ENCODE results near the gene ZNF775. TPM values are rescaled to one million over a fixed set of nuclear protein-coding genes. Genes with fewer than 3 reads are reported as not detected.

ZNF775 gene
- total RNA-seq, 1 donor from 2014 or later, result 3.6 TPM

- intact Hi-C loops (cut with DNase I), result loop anchor here (5.0 kb wide), 1 partner anchor 133 kb away; no protein-coding TSS in a partner anchor
- no peak for DNase-seq
- ATAC-seq (ENCODE audit: poor library complexity), result no peak
Measured at GRCh38 chr7:150420242-150420641, 41.1 kb downstream of the ZNF775 start.

- peak; percentile 98 for ATAC-seq (ENCODE audit: poor library complexity)
- intact Hi-C loops (cut with DNase I), result loop anchor here (5.0 kb wide), 1 partner anchor 134 kb away; no protein-coding TSS in a partner anchor
- peak; percentile 86 for DNase-seq
Measured at GRCh38 chr7:150420987-150421674, 42.0 kb downstream of the ZNF775 start.

GRCh38 chr7:150421831-150422230 is 42.7 kb downstream of the ZNF775 start:
- intact Hi-C loops (cut with DNase I), result loop anchor here (5.0 kb wide), 1 partner anchor 135 kb away; no protein-coding TSS in a partner anchor
- ATAC-seq (ENCODE audit: poor library complexity) (no peak), DNase-seq (no peak)

- intact Hi-C loops (cut with DNase I), result no loop called here
- ATAC-seq (ENCODE audit: poor library complexity) (no peak), DNase-seq (no peak)
Measured at GRCh38 chr7:150425670-150426069, 46.5 kb downstream of the ZNF775 start.

GRCh38 chr7:150428671-150429451 is 49.7 kb downstream of the ZNF775 start:
- ATAC-seq (ENCODE audit: poor library complexity), result peak; percentile 15
- intact Hi-C loops (cut with DNase I), result no loop called here
- DNase-seq, result no peak

- intact Hi-C loops (cut with DNase I), result no loop called here
- DNase-seq (no peak), ATAC-seq (ENCODE audit: poor library complexity) (no peak)
Measured at GRCh38 chr7:150429699-150430098, 50.6 kb downstream of the ZNF775 start.

- no peak for DNase-seq
- no peak for ATAC-seq (ENCODE audit: poor library complexity)
- intact Hi-C loops (cut with DNase I), result no loop called here
Measured at GRCh38 chr7:150430465-150431085, 51.4 kb downstream of the ZNF775 start.

- ATAC-seq (ENCODE audit: poor library complexity), result no peak
- intact Hi-C loops (cut with DNase I), result no loop called here
Measured at GRCh38 chr7:150431839-150432658, 52.9 kb downstream of the ZNF775 start.

GRCh38 chr7:150432915-150433892 is 54.1 kb downstream of the ZNF775 start:
- intact Hi-C loops (cut with DNase I), result no loop called here
- DNase-seq, result no peak
- peak; percentile 52 for ATAC-seq (ENCODE audit: poor library complexity)

More at GRCh38 chr7:150431839-150432658, 52.9 kb downstream of the ZNF775 start:
- no peak for DNase-seq

- ATAC-seq (ENCODE audit: poor library complexity) (no peak), DNase-seq (no peak)
- intact Hi-C loops (cut with DNase I), result no loop called here
Measured at GRCh38 chr7:150434240-150434639, 55.1 kb downstream of the ZNF775 start.

GRCh38 chr7:150435047-150435389 is 55.9 kb downstream of the ZNF775 start:
- intact Hi-C loops (cut with DNase I), result no loop called here
- DNase-seq (no peak), ATAC-seq (ENCODE audit: poor library complexity) (no peak)

GRCh38 chr7:150435390-150436073 is 56.4 kb downstream of the ZNF775 start:
- peak; percentile 39 for ATAC-seq (ENCODE audit: poor library complexity)
- intact Hi-C loops (cut with DNase I), result no loop called here
- no peak for DNase-seq

- intact Hi-C loops (cut with DNase I), result no loop called here
- DNase-seq, result no peak
- ATAC-seq (ENCODE audit: poor library complexity), result no peak
Measured at GRCh38 chr7:150439967-150440366, 60.8 kb downstream of the ZNF775 start.

- ATAC-seq (ENCODE audit: poor library complexity), result no peak
- intact Hi-C loops (cut with DNase I), result no loop called here
Measured at GRCh38 chr7:150441524-150441923, 62.4 kb downstream of the ZNF775 start.

GRCh38 chr7:150442811-150443210 is 63.7 kb downstream of the ZNF775 start:
- ATAC-seq (ENCODE audit: poor library complexity) (no peak), DNase-seq (no peak)
- intact Hi-C loops (cut with DNase I), result no loop called here

More at GRCh38 chr7:150441524-150441923, 62.4 kb downstream of the ZNF775 start:
- no peak for DNase-seq

GRCh38 chr7:150443793-150444540 is 64.8 kb downstream of the ZNF775 start:
- intact Hi-C loops (cut with DNase I), result no loop called here
- no peak for DNase-seq

More at GRCh38 chr7:150443793-150444540, 64.8 kb downstream of the ZNF775 start:
- no peak for ATAC-seq (ENCODE audit: poor library complexity)
